Stimulated activated memory B cell treated with anti-CD40 and anti-IgM and Interleukin-4, amounts not matched to agents 10 μg/mL and 1 μg/mL and 100 μg/mL, for 72 hours (primary cell): Measurements from ENCODE around the gene NPNT.
A peak's percentile ranks its signal among the peaks of the same experiment; 100 is the strongest.

Source experiments
- ATAC-seq: fragments of 150-1000 bp; cut with Tn5 transposase; 2 replicates; pipeline ENCODE4 v1.10.0; 2021
- H3K27ac Mint-ChIP-seq: one replicate; pipeline ENCODE4 v1.8.0; 2022; ENCODE audit warnings: mild to moderate bottlenecking, mixed read lengths
- H3K27me3 Mint-ChIP-seq: one replicate; pipeline ENCODE4 v1.8.0; 2022; ENCODE audit warnings: mixed read lengths
- H3K36me3 Mint-ChIP-seq: one replicate; pipeline ENCODE4 v1.8.0; 2022; ENCODE audit warnings: mixed read lengths
- H3K4me1 Mint-ChIP-seq: one replicate; pipeline ENCODE4 v1.8.0; 2022; ENCODE audit warnings: mixed read lengths
- H3K4me3 Mint-ChIP-seq: one replicate; pipeline ENCODE4 v1.8.0; 2022; ENCODE audit warnings: mild to moderate bottlenecking, moderate library complexity, mixed read lengths
- H3K9me3 Mint-ChIP-seq: one replicate; pipeline ENCODE4 v1.8.0; 2022; ENCODE audit warnings: mixed read lengths

The NPNT gene

GRCh38 chr4:105972946-105973621 lies 77.8 kb downstream of the NPNT start:
- H3K9me3 Mint-ChIP-seq, result peaks cover 3% of the 10 kb centered on the region
- no peak overlapping the region for H3K27ac Mint-ChIP-seq
- no peak for ATAC-seq
- H3K36me3 Mint-ChIP-seq, result no peaks in the 10 kb centered on the region
- no peaks in the 10 kb centered on the region for H3K4me1 Mint-ChIP-seq
- H3K27me3 Mint-ChIP-seq, result no peaks in the 10 kb centered on the region
- no peak overlapping the region for H3K4me3 Mint-ChIP-seq

GRCh38 chr4:105976915-105977314 lies 81.6 kb downstream of the NPNT start:
- H3K27ac Mint-ChIP-seq, result no peak overlapping the region
- no peak for ATAC-seq
- no peaks in the 10 kb centered on the region for H3K4me1 Mint-ChIP-seq
- H3K9me3 Mint-ChIP-seq, result peaks cover 5% of the 10 kb centered on the region
- no peak overlapping the region for H3K4me3 Mint-ChIP-seq
- no peaks in the 10 kb centered on the region for H3K36me3 Mint-ChIP-seq
- no peaks in the 10 kb centered on the region for H3K27me3 Mint-ChIP-seq

- Mint-ChIP-seq H3K4me1 (no peaks in the 10 kb centered on the region), H3K36me3 (no peaks in the 10 kb centered on the region), H3K27me3 (no peaks in the 10 kb centered on the region), H3K27ac (no peak overlapping the region), H3K4me3 (no peak overlapping the region), H3K9me3 (peaks cover 8% of the 10 kb centered on the region)
- ATAC-seq, result no peak
Observed at GRCh38 chr4:105978684-105979296, 83.5 kb downstream of the NPNT start.

- Mint-ChIP-seq H3K27ac (no peak overlapping the region), H3K4me3 (no peak overlapping the region), H3K4me1 (no peaks in the 10 kb centered on the region), H3K27me3 (no peaks in the 10 kb centered on the region), H3K36me3 (no peaks in the 10 kb centered on the region), H3K9me3 (peaks cover 8% of the 10 kb centered on the region)
- no peak for ATAC-seq
Observed at GRCh38 chr4:105979506-105979905, 84.2 kb downstream of the NPNT start.

GRCh38 chr4:105988671-105989070 lies 93.4 kb downstream of the NPNT start:
- no peaks in the 10 kb centered on the region for H3K27me3 Mint-ChIP-seq
- ATAC-seq, result no peak
- H3K4me1 Mint-ChIP-seq, result no peaks in the 10 kb centered on the region
- H3K27ac Mint-ChIP-seq, result no peak overlapping the region
- H3K9me3 Mint-ChIP-seq, result peaks cover 1% of the 10 kb centered on the region
- H3K36me3 Mint-ChIP-seq, result no peaks in the 10 kb centered on the region
- no peak overlapping the region for H3K4me3 Mint-ChIP-seq

GRCh38 chr4:105989485-105990242 lies 94.4 kb downstream of the NPNT start:
- Mint-ChIP-seq H3K36me3 (no peaks in the 10 kb centered on the region), H3K27ac (no peak overlapping the region), H3K27me3 (no peaks in the 10 kb centered on the region), H3K4me1 (no peaks in the 10 kb centered on the region), H3K9me3 (no peaks in the 10 kb centered on the region), H3K4me3 (no peak overlapping the region)
- ATAC-seq, result no peak

- no peak for ATAC-seq
- Mint-ChIP-seq H3K36me3 (no peaks in the 10 kb centered on the region), H3K4me3 (no peak overlapping the region), H3K9me3 (no peaks in the 10 kb centered on the region), H3K27me3 (no peaks in the 10 kb centered on the region), H3K27ac (no peak overlapping the region), H3K4me1 (no peaks in the 10 kb centered on the region)
Observed at GRCh38 chr4:105990933-105991332, 95.7 kb downstream of the NPNT start.

GRCh38 chr4:105991726-105992125 lies 96.5 kb downstream of the NPNT start:
- ATAC-seq, result peak; percentile 39
- no peak overlapping the region for H3K27ac Mint-ChIP-seq
- no peak overlapping the region for H3K4me3 Mint-ChIP-seq
- no peaks in the 10 kb centered on the region for H3K4me1 Mint-ChIP-seq
- H3K27me3 Mint-ChIP-seq, result no peaks in the 10 kb centered on the region
- no peaks in the 10 kb centered on the region for H3K9me3 Mint-ChIP-seq
- H3K36me3 Mint-ChIP-seq, result no peaks in the 10 kb centered on the region

GRCh38 chr4:105992641-105993305 lies 97.5 kb downstream of the NPNT start:
- Mint-ChIP-seq H3K36me3 (no peaks in the 10 kb centered on the region), H3K4me1 (no peaks in the 10 kb centered on the region), H3K27ac (no peak overlapping the region), H3K9me3 (no peaks in the 10 kb centered on the region), H3K4me3 (no peak overlapping the region), H3K27me3 (peaks cover 8% of the 10 kb centered on the region)
- no peak for ATAC-seq

- ATAC-seq, result no peak
- no peaks in the 10 kb centered on the region for H3K9me3 Mint-ChIP-seq
Observed at GRCh38 chr4:105994061-105994460, 98.8 kb downstream of the NPNT start.

GRCh38 chr4:105994841-105995501 lies 99.7 kb downstream of the NPNT start:
- Mint-ChIP-seq H3K9me3 (no peaks in the 10 kb centered on the region), H3K4me1 (no peaks in the 10 kb centered on the region), H3K27me3 (peaks cover 8% of the 10 kb centered on the region), H3K36me3 (no peaks in the 10 kb centered on the region), H3K27ac (no peak overlapping the region), H3K4me3 (no peak overlapping the region)
- peak; percentile 40 for ATAC-seq

More at GRCh38 chr4:105994061-105994460, 98.8 kb downstream of the NPNT start:
- Mint-ChIP-seq H3K4me3 (no peak overlapping the region), H3K36me3 (no peaks in the 10 kb centered on the region), H3K27me3 (peaks cover 8% of the 10 kb centered on the region), H3K4me1 (no peaks in the 10 kb centered on the region), H3K27ac (no peak overlapping the region)

GRCh38 chr4:105996845-105997244 lies 101.6 kb downstream of the NPNT start:
- Mint-ChIP-seq H3K4me3 (no peak overlapping the region), H3K27ac (no peak overlapping the region), H3K36me3 (no peaks in the 10 kb centered on the region), H3K9me3 (no peaks in the 10 kb centered on the region), H3K27me3 (peaks cover 8% of the 10 kb centered on the region), H3K4me1 (no peaks in the 10 kb centered on the region)
- ATAC-seq, result no peak

- H3K27ac Mint-ChIP-seq, result no peak overlapping the region
- H3K27me3 Mint-ChIP-seq, result peaks cover 8% of the 10 kb centered on the region
- H3K9me3 Mint-ChIP-seq, result no peaks in the 10 kb centered on the region
- no peak for ATAC-seq
- no peaks in the 10 kb centered on the region for H3K36me3 Mint-ChIP-seq
- H3K4me3 Mint-ChIP-seq, result no peak overlapping the region
- no peaks in the 10 kb centered on the region for H3K4me1 Mint-ChIP-seq
Observed at GRCh38 chr4:105998171-105999063, 103.1 kb downstream of the NPNT start.

GRCh38 chr4:106002994-106003393 lies 107.7 kb downstream of the NPNT start:
- no peaks in the 10 kb centered on the region for H3K27me3 Mint-ChIP-seq
- no peak for ATAC-seq
- no peak overlapping the region for H3K4me3 Mint-ChIP-seq
- no peak overlapping the region for H3K27ac Mint-ChIP-seq
- H3K4me1 Mint-ChIP-seq, result no peaks in the 10 kb centered on the region
- H3K36me3 Mint-ChIP-seq, result no peaks in the 10 kb centered on the region
- no peaks in the 10 kb centered on the region for H3K9me3 Mint-ChIP-seq
